Kidney epithelial cell (primary cell): ENCODE measurements around the gene DNAJB12. TPM values are rescaled to one million over a fixed set of nuclear protein-coding genes. Genes with fewer than 3 reads are reported as not detected.

Experiments
- DNase-seq: peaks from one replicate; pipeline ENCODE4 v3.0.0-alpha.2; 2010; ENCODE audit warnings: low read depth
- H3K27me3 ChIP-seq: 2 replicates; pipeline ENCODE4 v1.6.0; 2011; ENCODE audit warnings: low read length; ENCODE audit not compliant: control insufficient read depth, insufficient read depth
- H3K36me3 ChIP-seq: 2 replicates; pipeline ENCODE4 v1.5.1; 2011; ENCODE audit warnings: low read length; ENCODE audit not compliant: control insufficient read depth, insufficient read depth
- H3K4me3 ChIP-seq: 2 replicates; pipeline ENCODE4 v1.5.1; 2011; ENCODE audit warnings: low read depth, mild to moderate bottlenecking, control low read depth, low read length
- CTCF ChIP-seq: IDR thresholded peaks from 2 replicates; pipeline ENCODE4 v1.5.1; 2011; ENCODE audit warnings: mild to moderate bottlenecking, moderate library complexity, low read length, control low read depth, inconsistent platforms; ENCODE audit not compliant: insufficient read depth, poor library complexity, severe bottlenecking
- total RNA-seq: library from RNA; depleted of rRNA; stranded (reverse); fragments of >200 nt; gene quantifications from 2 replicates; pipeline ENCODE4 v1.2.3, GENCODE V29; 2015

Gene DNAJB12
- total RNA-seq, 1 donor from 2014 or later = 34.4 TPM

GRCh38 chr10:72336259-72337038 lies 18.3 kb downstream of the DNAJB12 start:
- H3K4me3 ChIP-seq = no peak overlapping the region

GRCh38 chr10:72335394-72336258 lies 19.1 kb downstream of the DNAJB12 start:
- DNase-seq = no peak
- Histone ChIP-seq H3K27me3 (no peaks in the 10 kb centered on the region), H3K4me3 (no peak overlapping the region), H3K36me3 (peaks cover 2% of the 10 kb centered on the region)
- TF ChIP-seq CTCF = no peak

More at GRCh38 chr10:72336259-72337038, 18.3 kb downstream of the DNAJB12 start:
- no peak for DNase-seq
- Histone ChIP-seq H3K36me3 (peaks cover 2% of the 10 kb centered on the region), H3K27me3 (no peaks in the 10 kb centered on the region)
- no peak for TF ChIP-seq CTCF

GRCh38 chr10:72334825-72335393 lies 19.8 kb downstream of the DNAJB12 start:
- peak; percentile 93 for DNase-seq
- no peaks in the 10 kb centered on the region for H3K27me3 ChIP-seq
- TF ChIP-seq CTCF = peak; percentile 45
- H3K4me3 ChIP-seq = no peak overlapping the region
- H3K36me3 ChIP-seq = peaks cover 2% of the 10 kb centered on the region

- H3K4me3 ChIP-seq = no peak overlapping the region
- no peak for TF ChIP-seq CTCF
- H3K27me3 ChIP-seq = no peaks in the 10 kb centered on the region
- H3K36me3 ChIP-seq = peaks cover 2% of the 10 kb centered on the region
- no peak for DNase-seq
Observed at GRCh38 chr10:72334196-72334824, 20.4 kb downstream of the DNAJB12 start.

GRCh38 chr10:72333112-72334015 lies 21.4 kb downstream of the DNAJB12 start:
- TF ChIP-seq CTCF = no peak
- no peaks in the 10 kb centered on the region for H3K27me3 ChIP-seq
- peaks cover 2% of the 10 kb centered on the region for H3K36me3 ChIP-seq
- no peak for DNase-seq
- no peak overlapping the region for H3K4me3 ChIP-seq
